WTC11 (cell line): ENCODE data around the gene ENTPD6. TPM values are rescaled to one million over a fixed set of nuclear protein-coding genes. Genes with fewer than 3 reads are reported as not detected.
A peak's percentile ranks its signal among the peaks of the same experiment; 100 is the strongest.

Experiments used
- AFF4 ChIP-seq: sonication (generic); formaldehyde crosslinking; IDR thresholded peaks from 2 replicates; pipeline ENCODE4 v1.8.1; 2023; ENCODE audit warnings: mild to moderate bottlenecking, missing genetic modification reagents, borderline replicate concordance
- ATF1 ChIP-seq: sonication (generic); formaldehyde crosslinking; IDR thresholded peaks from 2 replicates; pipeline ENCODE4 v1.8.1; 2023; ENCODE audit warnings: mild to moderate bottlenecking, moderate library complexity, missing genetic modification reagents
- CBFB ChIP-seq: sonication (generic); formaldehyde crosslinking; IDR thresholded peaks from 2 replicates; pipeline ENCODE4 v1.8.1; 2022; ENCODE audit warnings: mild to moderate bottlenecking, low read depth, missing genetic modification reagents
- CDX4 ChIP-seq: fragments of 250-450 bp; sonication (Bioruptor Pico); IDR thresholded peaks from 2 replicates; pipeline ENCODE4 v1.9.0; 2021; ENCODE audit warnings: moderate library complexity, mild to moderate bottlenecking, inconsistent platforms, borderline replicate concordance
- CREB1 ChIP-seq: sonication (generic); formaldehyde crosslinking; IDR thresholded peaks from 2 replicates; pipeline ENCODE4 v1.8.0; 2023; ENCODE audit warnings: mild to moderate bottlenecking, missing genetic modification reagents
- ERG ChIP-seq: fragments of 250-450 bp; sonication (Bioruptor Pico); IDR thresholded peaks from 2 replicates; pipeline ENCODE4 v1.8.0; 2021; ENCODE audit warnings: mild to moderate bottlenecking
- FOXJ3 ChIP-seq: sonication (generic); formaldehyde crosslinking; IDR thresholded peaks from 2 replicates; pipeline ENCODE4 v1.9.0; 2021; ENCODE audit warnings: missing genetic modification reagents, mild to moderate bottlenecking, borderline replicate concordance
- GABPB1 ChIP-seq: sonication (generic); formaldehyde crosslinking; IDR thresholded peaks from 2 replicates; pipeline ENCODE4 v1.8.1; 2023; ENCODE audit warnings: mild to moderate bottlenecking, missing genetic modification reagents
- GTF2I ChIP-seq: fragments of 250-450 bp; sonication (Bioruptor Pico); conservative IDR thresholded peaks from 2 replicates; pipeline ENCODE4 v1.4.0; 2021; ENCODE audit warnings: mild to moderate bottlenecking
- HMGXB4 ChIP-seq: sonication (generic); formaldehyde crosslinking; IDR thresholded peaks from 2 replicates; pipeline ENCODE4 v1.8.1; 2023; ENCODE audit warnings: mild to moderate bottlenecking, moderate library complexity, missing genetic modification reagents
- IRF2 ChIP-seq: sonication (generic); formaldehyde crosslinking; IDR thresholded peaks from 2 replicates; pipeline ENCODE4 v1.8.0; 2022; ENCODE audit warnings: low read depth, missing genetic modification reagents, borderline replicate concordance
- JAZF1 ChIP-seq: fragments of 250-450 bp; sonication (Bioruptor Pico); IDR thresholded peaks from 2 replicates; pipeline ENCODE4 v1.9.0; 2021; ENCODE audit warnings: moderate library complexity, mild to moderate bottlenecking, inconsistent platforms
- JUN ChIP-seq: sonication (generic); formaldehyde crosslinking; IDR thresholded peaks from 2 replicates; pipeline ENCODE4 v1.8.0; 2023; ENCODE audit warnings: mild to moderate bottlenecking, missing genetic modification reagents
- KAT7 ChIP-seq: sonication (generic); formaldehyde crosslinking; IDR thresholded peaks from 2 replicates; pipeline ENCODE4 v1.8.1; 2023; ENCODE audit warnings: missing genetic modification reagents, mild to moderate bottlenecking, borderline replicate concordance
- MLX ChIP-seq: sonication (generic); formaldehyde crosslinking; IDR thresholded peaks from 2 replicates; pipeline ENCODE4 v1.8.1; 2023; ENCODE audit warnings: mild to moderate bottlenecking, missing genetic modification reagents, moderate library complexity
- MXD4 ChIP-seq: fragments of 250-450 bp; sonication (Bioruptor Pico); IDR thresholded peaks from 2 replicates; pipeline ENCODE4 v1.8.0; 2021; ENCODE audit warnings: mild to moderate bottlenecking, moderate library complexity, borderline replicate concordance
- NFATC4 ChIP-seq: fragments of 250-450 bp; sonication (Bioruptor Pico); IDR thresholded peaks from 2 replicates; pipeline ENCODE4 v1.9.0; 2021; ENCODE audit warnings: mild to moderate bottlenecking
- NR1H2 ChIP-seq: sonication (generic); formaldehyde crosslinking; IDR thresholded peaks from 2 replicates; pipeline ENCODE4 v1.9.0; 2021; ENCODE audit warnings: mild to moderate bottlenecking, moderate library complexity, missing genetic modification reagents
- STAT6 ChIP-seq: sonication (generic); formaldehyde crosslinking; conservative IDR thresholded peaks from 2 replicates; pipeline ENCODE4 v1.8.1; 2023; ENCODE audit warnings: mild to moderate bottlenecking, low read depth, missing genetic modification reagents, moderate library complexity
- TEAD4 ChIP-seq: sonication (generic); formaldehyde crosslinking; IDR thresholded peaks from 2 replicates; pipeline ENCODE4 v1.8.0; 2022; ENCODE audit warnings: mild to moderate bottlenecking, missing genetic modification reagents
- USF2 ChIP-seq: sonication (generic); formaldehyde crosslinking; IDR thresholded peaks from 2 replicates; pipeline ENCODE4 v1.8.1; 2023; ENCODE audit warnings: mild to moderate bottlenecking, missing genetic modification reagents, moderate library complexity
- ZNF138 ChIP-seq: sonication (generic); formaldehyde crosslinking; conservative IDR thresholded peaks from 2 replicates; pipeline ENCODE4 v1.8.1; 2022; ENCODE audit warnings: mild to moderate bottlenecking, moderate library complexity, missing genetic modification reagents
- ZNF219 ChIP-seq: sonication (generic); formaldehyde crosslinking; IDR thresholded peaks from 2 replicates; pipeline ENCODE4 v1.8.0; 2023; ENCODE audit warnings: missing genetic modification reagents, mild to moderate bottlenecking, borderline replicate concordance
- ZNF396 ChIP-seq: fragments of 250-450 bp; sonication (Bioruptor Pico); IDR thresholded peaks from 2 replicates; pipeline ENCODE4 v1.8.0; 2021; ENCODE audit warnings: mild to moderate bottlenecking, moderate library complexity, borderline replicate concordance
- ZNF512 ChIP-seq: sonication (generic); formaldehyde crosslinking; IDR thresholded peaks from 2 replicates; pipeline ENCODE4 v1.8.1; 2022; ENCODE audit warnings: missing genetic modification reagents, borderline replicate concordance
- total RNA-seq: library from RNA; stranded (reverse); gene quantifications from 3 replicates; pipeline ENCODE4 v1.2.3, GENCODE V29; 2021

ENTPD6 gene
- total RNA-seq, 1 experiment from 2014 or later = 56.9 TPM

- TF ChIP-seq USF2 (CRISPR knock-in tag) = peak; percentile 21; the same call in 1 of the 2 replicates
- TF ChIP-seq CDX4 (CRISPR knock-in tag) = no peak
- peak; percentile 36; the same call in 1 of the 2 replicates for TF ChIP-seq HMGXB4 (CRISPR knock-in tag)
- TF ChIP-seq STAT6 (CRISPR knock-in tag) = no peak
- no peak for TF ChIP-seq ZNF396 (CRISPR knock-in tag)
- TF ChIP-seq MXD4 (CRISPR knock-in tag) = no peak
- no peak for TF ChIP-seq ZNF512 (CRISPR knock-in tag)
- TF ChIP-seq ZNF219 (CRISPR knock-in tag) = 0 out of 2 replicates have a peak, but pooled peaks have one; percentile 6
- TF ChIP-seq ATF1 (CRISPR knock-in tag) = no peak
- TF ChIP-seq GTF2I (CRISPR knock-in tag) = no peak
- no peak for TF ChIP-seq CREB1
- no peak for TF ChIP-seq MLX (CRISPR knock-in tag)
- TF ChIP-seq FOXJ3 (CRISPR knock-in tag) = no peak
- TF ChIP-seq KAT7 (CRISPR knock-in tag) = peak; percentile 41; the same call in 1 of the 2 replicates
- TF ChIP-seq ZNF138 (CRISPR knock-in tag) = 0 out of 2 replicates have a peak, but pooled peaks have one; percentile 44
- no peak for TF ChIP-seq JAZF1 (CRISPR knock-in tag)
- no peak for TF ChIP-seq NFATC4 (CRISPR knock-in tag)
- TF ChIP-seq GABPB1 (CRISPR knock-in tag) = peak; percentile 83
- TF ChIP-seq TEAD4 (CRISPR knock-in tag) = no peak
- TF ChIP-seq ERG (CRISPR knock-in tag) = no peak
- TF ChIP-seq CBFB (CRISPR knock-in tag) = peak; percentile 37; the same call in 1 of the 2 replicates
- no peak for TF ChIP-seq NR1H2 (CRISPR knock-in tag)
- TF ChIP-seq IRF2 = no peak
- no peak for TF ChIP-seq JUN (CRISPR knock-in tag)
- no peak for TF ChIP-seq AFF4 (CRISPR knock-in tag)
Observed at GRCh38 chr20:25247956-25248785, 52.7 kb downstream of the ENTPD6 start, which contains the start of gene PYGB (continued).
